Stimulated activated CD8-positive, alpha-beta memory T cell treated with anti-CD3 and anti-CD28 coated beads, Interleukin-7, amount 100 ng/mL, for 4 hours (primary cell): Measurements from ENCODE around the gene GFOD1.
"Not testable (repeated sequence)": the region's sequence is repeated elsewhere in the genome, so short reads cannot be mapped to it uniquely, and the experiment has no call there.

Experiments used
- DNase-seq, 2 donors: peaks; one replicate each; pipeline ENCODE4 v3.0.0-alpha.2; 2020; ENCODE audit warnings: low read depth in 2 of 2

Gene GFOD1

GRCh38 chr6:13463941-13464340, 23.5 kb downstream of the GFOD1 start:
- no peak for DNase-seq

- DNase-seq = no peak
These were observed 24.1 kb downstream of the GFOD1 start for GRCh38 chr6:13463328-13463717.

DNA sequence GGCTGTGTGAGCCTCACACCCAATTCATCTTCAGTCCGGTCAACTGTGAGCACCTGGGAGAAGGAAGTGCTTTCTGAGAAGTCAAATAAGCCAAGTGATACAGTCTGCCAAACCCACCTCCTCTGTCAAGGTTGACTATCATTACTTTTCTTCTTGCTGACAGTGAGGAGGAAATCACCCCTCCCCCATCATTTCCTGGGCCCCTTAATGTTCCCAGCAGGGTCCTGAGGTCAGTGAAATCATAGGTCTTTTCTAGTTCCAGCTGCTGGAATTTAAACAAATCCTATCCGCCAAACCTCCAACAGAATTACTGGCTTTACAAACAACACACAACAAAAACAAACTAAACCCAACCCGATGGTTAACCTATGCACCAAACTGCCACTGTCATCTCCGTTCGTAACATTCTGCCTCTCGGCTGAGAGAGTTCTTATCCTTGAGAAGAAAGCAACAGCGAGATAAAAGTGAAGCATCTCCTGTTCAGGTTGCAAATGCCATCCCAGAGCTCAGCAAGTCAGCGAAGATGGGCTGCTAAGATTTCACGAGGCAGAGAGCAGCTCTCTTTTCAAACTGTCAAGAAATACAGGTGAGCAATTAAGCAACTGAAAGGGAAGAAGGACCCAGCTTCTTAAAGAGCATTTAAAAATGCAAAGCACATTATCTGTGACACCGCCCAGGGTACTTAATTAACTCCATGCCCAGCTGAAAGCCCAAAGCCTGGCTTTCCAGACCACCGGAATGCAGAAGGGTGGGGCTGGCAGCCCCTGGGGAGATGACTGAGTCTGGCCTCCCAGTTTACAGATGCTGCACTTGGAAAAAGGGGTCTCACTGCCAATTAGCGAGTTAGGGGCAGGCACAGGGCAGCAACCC, 24.7 kb downstream of the GFOD1 start:
- no peak for DNase-seq

GRCh38 chr6:13461805-13462204, 25.6 kb downstream of the GFOD1 start:
- no peak for DNase-seq

DNA sequence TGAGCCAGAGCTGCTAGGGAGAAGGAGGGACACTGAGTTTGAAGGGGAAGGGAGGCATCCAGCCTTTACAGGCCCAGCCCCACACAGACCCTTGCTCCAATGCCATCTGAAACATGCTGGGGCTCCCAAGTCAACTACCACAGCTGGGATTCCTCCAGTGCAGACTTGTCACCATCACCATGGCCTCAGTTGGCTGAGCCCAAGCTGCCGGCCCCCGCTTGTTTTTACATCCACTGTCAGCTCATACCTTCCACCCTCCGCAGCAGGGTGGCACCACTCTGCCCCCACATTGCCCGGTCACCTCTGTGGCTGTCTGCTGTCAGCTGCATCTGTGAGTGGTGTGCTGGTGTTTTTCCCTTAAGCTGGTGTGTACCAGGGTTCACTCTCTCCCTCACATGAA, 26.1 kb downstream of the GFOD1 start:
- no peak for DNase-seq

- not testable (repeated sequence) for DNase-seq
These were observed 27.1 kb downstream of the GFOD1 start for GRCh38 chr6:13460289-13460688.

- DNase-seq = no peak
These were observed 29.8 kb downstream of the GFOD1 start for GRCh38 chr6:13457577-13457976.

DNA sequence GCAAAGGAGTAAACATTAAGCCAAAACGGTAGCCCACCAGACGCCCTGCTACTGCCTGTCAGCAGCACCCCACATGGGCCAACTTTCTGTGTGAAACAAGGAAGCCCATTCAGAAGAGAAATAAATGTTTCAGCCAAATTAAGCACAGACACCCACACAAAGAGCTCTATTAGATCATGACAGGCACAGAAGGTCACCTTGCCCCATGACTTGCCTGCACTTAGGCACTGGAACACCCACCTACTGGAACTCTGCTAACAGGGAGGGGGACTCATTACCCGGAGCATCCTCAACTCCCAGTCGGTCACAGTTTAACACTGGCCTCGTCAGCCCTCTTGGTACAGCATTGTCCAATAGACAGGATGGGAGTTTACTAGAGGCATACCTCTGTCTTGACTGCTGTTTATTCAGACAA, 31.8 kb downstream of the GFOD1 start:
- DNase-seq = no peak

DNA sequence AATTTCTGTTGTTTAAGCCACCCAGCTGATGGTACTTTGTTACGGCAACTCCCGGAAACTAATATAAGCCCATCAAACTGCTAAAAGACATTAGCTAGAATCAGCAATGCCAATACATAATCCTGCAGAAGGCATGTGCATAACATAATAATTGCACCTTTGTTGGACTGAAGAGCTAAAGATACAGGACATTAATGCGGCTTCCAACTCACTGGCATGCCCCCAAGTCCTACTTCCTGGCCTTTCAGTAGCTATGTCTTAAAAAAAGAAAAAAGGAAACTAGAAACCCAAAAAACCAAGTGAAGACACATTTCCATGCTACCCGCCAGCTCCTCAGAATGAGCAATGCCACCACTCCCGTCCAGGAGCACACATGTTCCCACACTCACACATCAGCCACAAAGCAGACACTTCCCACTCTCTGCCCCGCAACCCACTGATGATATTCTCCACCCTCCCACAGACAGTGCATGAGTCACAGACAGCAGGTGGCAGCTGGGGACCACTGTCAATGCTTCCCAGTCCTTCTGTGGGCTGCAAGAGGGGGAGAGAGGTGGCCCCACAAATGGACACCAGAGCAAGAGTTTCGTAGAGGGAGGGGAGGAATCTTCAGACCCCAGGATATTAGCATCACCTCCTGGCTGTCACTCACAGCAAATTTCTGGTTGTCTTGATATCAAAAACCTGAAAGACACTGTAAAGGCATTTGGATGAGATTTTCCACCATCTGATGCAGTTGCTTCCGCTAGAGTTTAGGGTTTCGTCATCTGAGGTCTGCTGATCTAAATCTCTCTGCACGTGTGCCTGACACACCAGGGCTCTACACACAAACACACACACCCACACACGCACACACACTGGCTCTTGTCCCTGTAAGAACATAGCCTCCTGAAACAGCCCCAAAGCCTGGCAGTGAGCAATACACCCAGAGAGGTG, 32.8 kb downstream of the GFOD1 start:
- peak; percentile 81 to 89 for DNase-seq

- DNase-seq = peak in 1 of 2 donors; percentile 33
These were observed 33.6 kb downstream of the GFOD1 start for GRCh38 chr6:13453771-13454251.

DNA sequence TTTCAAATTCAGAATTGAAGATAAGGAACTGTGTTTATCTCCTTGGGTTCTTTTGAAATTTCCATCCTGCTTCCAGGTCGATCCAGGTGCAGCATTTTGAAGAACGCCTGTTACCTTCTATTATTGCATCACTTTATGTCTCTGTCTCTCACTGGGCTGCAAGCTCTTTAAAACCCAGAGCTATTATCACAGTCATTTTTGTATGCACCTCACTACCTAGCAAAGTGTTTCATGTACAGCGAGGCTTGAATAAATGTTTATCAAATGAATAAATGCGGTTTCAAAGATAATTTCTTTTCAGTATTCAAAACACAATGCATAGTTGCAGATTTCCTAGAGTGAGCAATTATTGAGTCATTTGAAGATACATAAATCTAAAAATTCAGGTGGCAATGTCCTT, 34.2 kb downstream of the GFOD1 start:
- DNase-seq = no peak

DNA sequence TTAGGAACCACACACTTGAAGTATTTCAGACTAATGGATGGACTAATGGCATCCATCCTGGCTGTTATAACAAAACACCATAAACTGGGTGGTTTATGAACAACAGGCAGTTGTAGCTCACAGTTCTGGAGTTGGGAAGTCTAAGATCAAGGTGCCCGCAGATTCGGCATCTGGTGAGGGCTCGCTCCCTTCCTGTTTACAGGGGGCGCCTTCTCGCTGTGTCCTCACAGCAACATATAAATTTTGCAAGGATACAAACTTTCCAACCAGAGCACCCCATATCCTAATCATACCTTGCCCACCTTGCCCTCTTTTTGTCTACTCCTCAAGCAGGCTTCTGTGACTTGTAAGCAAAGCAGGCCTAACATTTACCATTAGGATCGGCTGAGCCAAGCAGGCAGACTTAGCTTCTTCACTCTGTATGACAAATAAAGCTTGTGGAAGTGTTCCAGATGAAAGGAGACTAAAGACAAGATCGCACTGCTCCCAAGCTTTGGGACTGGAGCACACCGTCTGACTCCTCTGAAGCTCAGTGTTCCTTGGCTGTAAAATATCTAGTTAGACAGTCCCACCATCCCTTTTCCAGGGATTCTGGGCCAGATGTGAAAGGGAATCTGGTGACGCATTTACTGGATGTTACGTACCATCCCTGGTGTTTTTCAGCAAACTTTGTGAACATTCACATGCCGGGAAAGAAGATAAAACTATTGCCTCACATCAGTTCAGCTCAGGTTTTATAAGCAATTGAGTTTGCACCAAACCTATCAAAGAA, 34.9 kb downstream of the GFOD1 start:
- DNase-seq = no peak

DNA sequence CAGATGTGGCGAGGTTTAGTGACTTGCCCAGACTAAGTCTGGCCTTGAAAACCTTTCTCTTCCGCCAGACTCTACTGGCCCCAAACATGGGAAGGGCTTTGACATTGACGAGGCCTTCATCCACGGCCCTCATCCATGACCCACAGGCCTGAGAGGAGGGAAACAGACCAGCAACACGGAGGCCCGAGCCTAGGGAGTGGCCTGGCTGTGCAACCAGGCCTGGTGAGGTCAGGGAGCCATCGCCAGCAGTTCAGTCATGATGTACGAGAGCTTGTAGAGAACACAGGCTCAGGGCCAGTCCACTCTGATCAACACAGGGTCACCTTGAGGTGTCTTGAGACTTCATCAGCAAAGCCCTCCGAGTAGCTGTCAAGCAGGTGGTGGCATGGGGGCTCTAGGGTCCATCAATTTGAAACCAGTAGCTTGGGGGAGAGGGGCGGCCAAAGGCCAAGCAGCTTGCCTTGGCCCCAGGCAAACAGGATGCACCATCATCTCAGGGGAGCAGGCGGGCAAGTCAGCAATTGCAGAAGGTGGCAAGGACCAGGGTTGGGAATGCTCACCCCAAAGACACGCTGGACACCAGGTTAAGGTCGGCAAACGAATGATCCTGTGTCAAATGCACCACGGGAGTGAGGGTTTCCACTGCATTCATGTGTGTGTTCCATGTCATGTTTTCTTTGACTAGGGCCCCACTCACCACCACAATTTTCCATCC, 36.1 kb downstream of the GFOD1 start:
- no peak for DNase-seq

DNA sequence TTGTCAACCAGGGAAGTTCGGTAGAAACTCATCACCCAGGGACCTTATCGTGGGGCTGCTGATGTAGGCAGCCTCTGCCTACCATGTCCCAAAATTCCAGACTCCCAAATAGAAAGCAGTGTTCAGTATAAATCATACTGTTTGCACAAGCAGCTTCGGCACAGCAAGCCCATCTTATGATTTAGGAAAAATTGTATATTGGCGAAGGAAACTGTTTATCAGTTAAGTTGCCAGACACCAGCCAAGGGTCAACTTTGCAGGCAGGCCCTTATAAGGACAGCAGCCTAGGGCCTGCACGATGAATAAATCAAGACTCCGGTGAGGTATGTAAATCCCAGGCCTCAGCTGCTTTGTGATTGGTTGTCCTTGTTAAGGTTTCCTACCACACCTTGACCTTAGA, 36.8 kb downstream of the GFOD1 start:
- no peak for DNase-seq

GRCh38 chr6:13447949-13448724, 39.3 kb downstream of the GFOD1 start:
- no peak for DNase-seq

DNA sequence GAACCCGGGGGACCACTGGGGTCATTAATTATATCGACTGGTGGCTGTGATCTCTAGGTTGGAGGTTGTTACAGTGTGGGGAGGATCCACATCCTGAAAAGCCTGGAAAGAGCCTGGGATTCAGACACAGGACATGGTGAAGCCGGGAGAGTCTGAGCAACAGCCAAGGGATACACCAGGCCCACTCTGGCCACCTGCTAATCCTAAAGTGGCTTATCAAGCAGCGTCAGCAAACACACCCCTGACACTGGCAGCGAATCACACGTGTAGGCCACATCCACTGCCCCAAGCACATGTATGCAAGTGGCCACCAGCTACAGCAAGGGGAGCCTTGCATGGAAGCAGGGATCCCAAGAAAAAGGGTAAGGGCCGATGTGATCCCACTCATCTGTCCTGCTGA, 41.0 kb downstream of the GFOD1 start:
- no peak for DNase-seq

- no peak for DNase-seq
These were observed 41.7 kb downstream of the GFOD1 start for GRCh38 chr6:13445744-13446115.

GRCh38 chr6:13445005-13445743, 42.2 kb downstream of the GFOD1 start:
- DNase-seq = no peak

- DNase-seq = no peak
These were observed 42.8 kb downstream of the GFOD1 start for GRCh38 chr6:13444604-13445003.

DNA sequence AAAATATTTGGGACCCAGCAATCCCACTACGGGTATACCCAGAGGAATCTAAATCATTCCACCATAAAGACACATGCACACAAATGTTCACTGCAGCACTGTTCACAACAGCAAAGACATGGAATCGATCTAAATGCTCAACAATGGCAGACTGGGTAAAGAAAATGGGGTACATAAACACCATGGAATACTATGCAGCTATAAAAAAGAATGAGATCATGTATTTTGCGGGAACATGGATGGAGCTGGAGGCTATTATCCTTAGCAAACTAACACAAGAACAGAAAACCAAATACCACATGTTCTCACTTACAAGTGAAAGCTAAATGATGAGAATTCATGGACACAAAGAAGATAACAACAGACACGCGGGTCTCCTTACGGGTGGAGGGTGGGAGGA, 43.4 kb downstream of the GFOD1 start:
- not testable (repeated sequence) for DNase-seq
